ENCODE measurements around the gene GLT1D1. TPM values are rescaled to one million over a fixed set of nuclear protein-coding genes. Genes with fewer than 3 reads are reported as not detected.

The GLT1D1 gene
- total and polyA plus RNA-seq, 2 experiments from 2014 or later = 0.83 to 2.7 TPM

GRCh38 chr12:128808651-128809050 lies 44.6 kb upstream of the GLT1D1 start:
- Histone ChIP-seq H3K36me3 (peaks cover 12% of the 10 kb centered on the region), H3K9me3 (ENCODE audit: low read depth) (no peaks in the 10 kb centered on the region), H3K27me3 (no peaks in the 10 kb centered on the region), H3K27ac (no peak overlapping the region), H3K4me3 (no peak overlapping the region), H3K4me1 (ENCODE audit: low read depth) (peaks cover 4% of the 10 kb centered on the region)
- DNase-seq (ENCODE audit: low read depth in 1 of 2, low spot score in 1 of 2) = no peak
- TF ChIP-seq CTCF (IDR thresholded peaks at IDR 0.05; ENCODE audit: low read depth, low read length) = no peak

- DNase-seq (ENCODE audit: low read depth in 1 of 2, low spot score in 1 of 2) = no peak
- TF ChIP-seq CTCF (IDR thresholded peaks at IDR 0.05; ENCODE audit: low read depth, low read length) = no peak
- Histone ChIP-seq H3K27me3 (no peaks in the 10 kb centered on the region), H3K4me1 (ENCODE audit: low read depth) (peaks cover 4% of the 10 kb centered on the region), H3K9me3 (ENCODE audit: low read depth) (no peaks in the 10 kb centered on the region), H3K4me3 (no peak overlapping the region), H3K36me3 (peaks cover 6% of the 10 kb centered on the region), H3K27ac (peak overlapping the region; percentile 73)
Measured at GRCh38 chr12:128810182-128811127, 42.8 kb upstream of the GLT1D1 start.

- no peak for DNase-seq (ENCODE audit: low read depth in 1 of 2, low spot score in 1 of 2)
- no peaks in the 10 kb centered on the region for H3K27me3 ChIP-seq
- H3K4me3 ChIP-seq = no peak overlapping the region
- TF ChIP-seq CTCF (IDR thresholded peaks at IDR 0.05; ENCODE audit: low read depth, low read length) = no peak
- H3K4me1 ChIP-seq (ENCODE audit: low read depth) = peaks cover 10% of the 10 kb centered on the region
- peak overlapping the region; percentile 40 for H3K27ac ChIP-seq
- H3K9me3 ChIP-seq (ENCODE audit: low read depth) = no peaks in the 10 kb centered on the region
- peaks cover 6% of the 10 kb centered on the region for H3K36me3 ChIP-seq
Measured at GRCh38 chr12:128811806-128812205, 41.5 kb upstream of the GLT1D1 start.

- H3K9me3 ChIP-seq (ENCODE audit: low read depth) = no peaks in the 10 kb centered on the region
- no peak overlapping the region for H3K27ac ChIP-seq
- no peak for DNase-seq (ENCODE audit: low read depth in 1 of 2, low spot score in 1 of 2)
- no peaks in the 10 kb centered on the region for H3K27me3 ChIP-seq
- TF ChIP-seq CTCF (IDR thresholded peaks at IDR 0.05; ENCODE audit: low read depth, low read length) = no peak
- H3K4me1 ChIP-seq (ENCODE audit: low read depth) = peaks cover 10% of the 10 kb centered on the region
- H3K4me3 ChIP-seq = no peak overlapping the region
- H3K36me3 ChIP-seq = peaks cover 4% of the 10 kb centered on the region
Measured at GRCh38 chr12:128813392-128813791, 39.9 kb upstream of the GLT1D1 start.

GRCh38 chr12:128813883-128814282 lies 39.4 kb upstream of the GLT1D1 start:
- no peaks in the 10 kb centered on the region for H3K36me3 ChIP-seq
- H3K9me3 ChIP-seq (ENCODE audit: low read depth) = no peaks in the 10 kb centered on the region
- no peak overlapping the region for H3K27ac ChIP-seq
- DNase-seq (ENCODE audit: low read depth in 1 of 2, low spot score in 1 of 2) = no peak
- H3K4me3 ChIP-seq = no peak overlapping the region
- no peak for TF ChIP-seq CTCF (IDR thresholded peaks at IDR 0.05; ENCODE audit: low read depth, low read length)
- no peaks in the 10 kb centered on the region for H3K27me3 ChIP-seq
- peaks cover 10% of the 10 kb centered on the region for H3K4me1 ChIP-seq (ENCODE audit: low read depth)
